GM18870 (cell line): Measurements from ENCODE around the gene OLFM2.
"Not testable (repeated sequence)": the region's sequence is repeated elsewhere in the genome, so short reads cannot be mapped to it uniquely, and the experiment has no call there.

ENCODE experiments used
- ATAC-seq: cut with Tn5 transposase; IDR thresholded peaks from one replicate; pipeline ENCODE4 v1.9.1; 2021; ENCODE audit warnings: moderate library complexity; ENCODE audit not compliant: unreplicated experiment

Gene OLFM2

GRCh38 chr19:9943744-9944143 lies 7.4 kb upstream of the OLFM2 start:
- ATAC-seq = no peak

- no peak for ATAC-seq
Measured at GRCh38 chr19:9941671-9942070, 5.4 kb upstream of the OLFM2 start.

GRCh38 chr19:9941231-9941630 lies 4.9 kb upstream of the OLFM2 start:
- no peak for ATAC-seq

GRCh38 chr19:9940778-9941177 lies 4.5 kb upstream of the OLFM2 start:
- no peak for ATAC-seq

GRCh38 chr19:9939301-9939913 lies 3.1 kb upstream of the OLFM2 start:
- ATAC-seq = no peak

GRCh38 chr19:9937001-9937411 lies 691 bp upstream of the OLFM2 start:
- no peak for ATAC-seq

GRCh38 chr19:9935506-9936325 lies 599 bp downstream of the OLFM2 start:
- ATAC-seq = no peak

GRCh38 chr19:9934132-9934950 lies 2.0 kb downstream of the OLFM2 start:
- ATAC-seq = no peak

- no peak for ATAC-seq
Measured at GRCh38 chr19:9932835-9933234, 3.5 kb downstream of the OLFM2 start.

GRCh38 chr19:9931629-9932028 lies 4.7 kb downstream of the OLFM2 start:
- ATAC-seq = no peak

GRCh38 chr19:9923440-9923839 lies 12.9 kb downstream of the OLFM2 start:
- ATAC-seq = no peak

- not testable (repeated sequence) for ATAC-seq
Measured at GRCh38 chr19:9922782-9923379, 13.4 kb downstream of the OLFM2 start.

GRCh38 chr19:9917321-9917720 lies 19.0 kb downstream of the OLFM2 start:
- ATAC-seq = no peak

GRCh38 chr19:9916719-9917118 lies 19.6 kb downstream of the OLFM2 start:
- no peak for ATAC-seq

- no peak for ATAC-seq
Measured at GRCh38 chr19:9914315-9915207, 21.8 kb downstream of the OLFM2 start.

- ATAC-seq = no peak
Measured at GRCh38 chr19:9914001-9914314, 22.4 kb downstream of the OLFM2 start.

- ATAC-seq = no peak
Measured at GRCh38 chr19:9913237-9914000, 22.9 kb downstream of the OLFM2 start.

GRCh38 chr19:9912551-9913236 lies 23.6 kb downstream of the OLFM2 start:
- ATAC-seq = no peak

GRCh38 chr19:9911524-9912185 lies 24.7 kb downstream of the OLFM2 start:
- ATAC-seq = no peak
